GM18858 (cell line): Measurements from ENCODE around the gene SNTB2.
"Not testable (repeated sequence)": the region's sequence is repeated elsewhere in the genome, so short reads cannot be mapped to it uniquely, and the experiment has no call there.

Experiments
- ATAC-seq: cut with Tn5 transposase; IDR thresholded peaks from one replicate; pipeline ENCODE4 v1.9.1; 2021; ENCODE audit not compliant: unreplicated experiment

Gene SNTB2

DNA sequence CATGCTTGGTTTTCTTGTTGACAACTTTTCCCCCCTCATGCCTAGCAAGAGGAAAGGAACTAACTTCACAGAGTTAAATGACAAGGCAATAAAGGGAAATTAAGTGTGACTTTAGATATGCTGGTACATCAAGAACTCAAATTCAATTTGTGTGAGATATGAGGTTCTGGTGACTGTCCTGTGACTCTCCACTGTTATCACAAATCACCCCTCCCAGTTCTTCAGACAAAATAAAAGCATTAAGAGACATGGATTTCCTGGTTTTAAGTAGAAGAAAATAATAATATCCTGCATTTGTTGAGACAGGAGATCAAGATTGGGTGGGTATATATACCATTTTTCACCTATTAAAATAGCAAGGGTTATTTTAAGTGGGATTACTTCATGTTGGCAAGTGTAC lies 46.2 kb downstream of the SNTB2 start:
- ATAC-seq, result no peak

- no peak for ATAC-seq
Measured at GRCh38 chr16:69234460-69234859, 47.5 kb downstream of the SNTB2 start.

GRCh38 chr16:69236319-69236718 lies 49.4 kb downstream of the SNTB2 start:
- ATAC-seq, result no peak

GRCh38 chr16:69237296-69237695 lies 50.3 kb downstream of the SNTB2 start:
- ATAC-seq, result no peak

DNA sequence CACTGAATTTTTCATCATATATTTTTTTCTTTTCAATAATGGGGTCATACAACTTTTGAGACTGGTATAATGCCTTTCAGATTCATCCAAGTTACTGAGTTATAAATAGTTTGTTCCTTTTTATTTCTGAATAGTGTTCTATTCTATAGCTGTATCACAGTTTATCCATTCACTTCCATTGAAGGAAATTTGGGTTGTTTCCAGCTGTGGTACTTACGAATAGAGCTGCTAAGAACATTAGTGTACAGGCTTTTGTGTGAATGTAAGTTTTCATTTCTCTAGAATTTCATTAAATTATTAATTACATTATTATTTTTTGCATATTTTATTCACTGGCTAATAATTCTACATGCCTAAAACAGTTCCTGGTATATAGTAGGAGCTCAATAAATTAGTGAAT lies 52.9 kb downstream of the SNTB2 start:
- no peak for ATAC-seq

DNA sequence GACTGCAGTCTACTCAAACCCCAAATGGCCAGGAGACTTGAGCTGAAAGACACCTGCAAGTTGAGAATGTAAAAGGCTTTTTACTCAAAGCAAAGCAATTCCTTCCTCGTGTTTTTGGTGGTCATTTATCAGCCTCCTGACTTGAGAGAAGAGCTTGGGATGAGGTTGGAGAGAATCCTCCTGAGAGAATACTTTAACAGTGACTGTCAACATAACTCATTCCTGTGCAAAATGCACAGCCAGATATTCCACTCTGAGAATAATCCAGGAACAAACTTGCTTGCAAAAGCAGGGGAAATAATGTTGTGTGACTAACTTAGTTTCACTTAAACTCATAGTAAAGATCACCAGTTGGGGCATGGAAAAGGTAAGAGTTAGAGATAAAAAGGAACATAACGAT lies 53.4 kb downstream of the SNTB2 start:
- no peak for ATAC-seq

DNA sequence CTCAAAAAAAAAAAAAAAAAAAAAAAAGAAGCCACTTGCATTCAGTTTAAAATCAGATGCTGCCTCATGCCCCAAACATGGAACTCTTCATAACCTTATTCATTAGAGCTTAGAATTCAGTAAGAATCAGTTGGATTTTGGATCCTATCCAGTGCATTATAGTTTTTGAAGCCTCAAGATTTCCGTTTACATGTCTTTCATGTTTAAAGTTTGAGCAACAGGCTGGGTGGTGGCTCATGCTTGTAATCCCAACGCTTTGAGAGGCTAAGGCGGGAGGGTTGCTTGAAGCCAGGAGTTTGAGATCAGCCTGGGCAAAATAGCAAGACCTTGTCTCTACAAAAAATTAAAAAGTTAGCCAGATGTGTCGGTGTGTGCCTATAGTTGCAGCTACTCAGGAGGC lies 55.0 kb downstream of the SNTB2 start:
- ATAC-seq, result no peak

DNA sequence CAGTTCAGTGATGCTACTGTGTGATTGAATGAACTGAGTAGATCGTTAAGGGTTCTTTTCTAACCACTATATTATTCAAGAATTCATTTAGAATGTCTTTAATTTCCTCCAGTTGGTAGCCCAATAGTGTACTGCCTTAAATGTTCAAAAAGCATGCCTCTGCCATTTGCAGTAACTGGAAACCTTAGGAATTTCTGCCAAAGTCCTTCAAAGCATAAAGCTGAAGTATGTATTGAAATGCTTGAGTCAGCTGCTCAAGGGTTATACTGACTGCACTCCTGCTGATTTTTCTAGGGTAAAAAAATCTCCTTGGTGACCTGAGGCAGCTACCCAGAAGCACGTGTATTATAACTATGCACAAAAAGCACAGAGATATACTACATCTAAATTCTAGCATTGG lies 56.5 kb downstream of the SNTB2 start:
- no peak for ATAC-seq

DNA sequence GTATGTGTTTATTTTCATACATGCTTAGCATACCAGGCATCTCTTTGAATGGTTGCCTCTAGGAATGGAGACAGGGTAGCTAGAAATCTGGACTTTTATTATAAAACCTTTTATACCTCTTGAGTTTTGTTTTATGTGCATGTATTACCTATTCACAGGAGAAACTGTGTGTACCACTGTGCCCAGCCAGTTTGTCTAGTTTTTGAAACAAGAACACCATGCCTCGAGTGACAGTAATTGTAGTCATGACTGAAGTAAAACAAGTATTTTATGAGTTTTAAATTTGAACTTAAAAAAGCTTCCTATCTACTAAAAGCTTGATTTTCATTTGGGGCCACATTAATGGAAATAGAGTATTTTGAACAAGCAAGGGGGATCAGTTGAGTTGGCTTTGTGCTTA lies 57.4 kb downstream of the SNTB2 start:
- no peak for ATAC-seq

GRCh38 chr16:69250081-69250480 lies 63.1 kb downstream of the SNTB2 start:
- no peak for ATAC-seq

- no peak for ATAC-seq
Measured at GRCh38 chr16:69253870-69254341, 66.9 kb downstream of the SNTB2 start.

GRCh38 chr16:69259428-69259764 lies 72.4 kb downstream of the SNTB2 start:
- not testable (repeated sequence) for ATAC-seq

- ATAC-seq, result no peak
Measured at GRCh38 chr16:69260019-69260418, 73.1 kb downstream of the SNTB2 start.

GRCh38 chr16:69260506-69260905 lies 73.5 kb downstream of the SNTB2 start:
- ATAC-seq, result no peak

DNA sequence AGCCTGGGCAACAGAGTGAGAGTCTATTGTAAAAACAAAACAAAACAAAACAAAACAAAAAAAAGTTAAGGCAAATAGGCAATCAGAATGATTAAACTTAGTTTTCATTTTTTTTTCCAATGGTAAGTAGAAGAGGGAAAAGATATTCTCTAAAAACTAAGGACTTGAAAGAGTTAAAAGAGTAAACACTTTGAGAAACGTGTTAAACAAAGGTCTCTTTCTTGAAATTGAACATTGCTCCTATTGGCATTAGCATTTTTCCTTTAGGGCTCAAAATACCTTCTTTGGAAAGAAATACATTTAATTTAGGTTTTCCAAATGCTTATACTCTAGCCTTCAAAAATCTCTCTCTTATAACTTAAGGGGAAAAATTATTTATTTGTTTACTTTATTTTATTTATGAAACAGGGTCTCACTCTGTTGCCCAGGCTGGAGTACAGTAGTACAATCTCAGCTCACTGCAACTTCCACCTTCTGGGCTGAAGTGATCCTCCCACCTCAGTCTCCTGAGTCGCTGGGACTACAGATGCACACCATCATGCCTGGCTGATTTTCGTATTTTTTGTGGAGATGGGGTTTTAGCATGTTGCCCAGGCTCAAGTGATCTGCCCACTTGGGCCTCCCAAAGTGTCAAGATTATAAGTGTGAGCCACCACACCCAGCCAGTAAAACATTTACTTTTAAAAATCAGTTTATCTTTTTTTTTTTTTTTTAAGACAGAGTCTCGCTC lies 79.5 kb downstream of the SNTB2 start:
- no peak for ATAC-seq

DNA sequence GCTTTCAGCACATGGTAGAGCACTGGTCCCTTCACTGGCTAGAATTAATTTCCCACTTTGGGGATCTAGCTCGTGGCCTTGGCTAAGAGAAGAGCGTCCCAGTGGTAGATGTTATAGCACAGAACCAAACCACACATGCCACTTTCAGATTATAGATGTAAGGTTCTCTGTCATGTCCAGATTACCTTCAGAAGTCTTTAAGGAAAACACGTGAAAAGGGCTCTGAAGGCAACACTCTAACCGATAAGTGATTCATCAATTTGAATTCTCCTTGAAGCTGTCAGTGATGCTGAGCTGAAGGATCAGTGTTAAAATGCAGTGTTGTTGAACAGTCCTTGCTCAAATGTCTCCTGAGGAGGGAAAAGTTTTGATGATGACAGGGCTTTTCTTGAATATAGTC lies 80.7 kb downstream of the SNTB2 start:
- no peak for ATAC-seq

GRCh38 chr16:69270395-69270794 lies 83.4 kb downstream of the SNTB2 start:
- ATAC-seq, result no peak

DNA sequence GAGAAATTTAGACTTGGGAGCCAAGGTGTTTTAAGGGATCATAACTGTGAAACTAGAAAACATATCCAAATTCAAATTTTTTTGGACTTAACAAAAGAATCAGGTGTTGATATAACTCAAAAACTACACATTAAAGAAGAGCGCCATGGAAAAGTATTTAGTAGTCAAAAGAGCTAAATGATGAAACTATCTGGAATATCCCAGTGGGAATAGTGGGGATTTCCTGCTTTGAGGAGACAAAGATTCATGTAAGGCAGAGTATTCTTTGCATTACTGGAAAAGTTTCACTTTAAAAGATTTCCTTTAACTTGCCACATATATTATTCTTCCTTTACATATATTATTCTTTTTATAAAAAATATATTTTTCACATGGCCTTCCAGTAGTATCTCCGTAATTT lies 83.9 kb downstream of the SNTB2 start:
- ATAC-seq, result no peak

DNA sequence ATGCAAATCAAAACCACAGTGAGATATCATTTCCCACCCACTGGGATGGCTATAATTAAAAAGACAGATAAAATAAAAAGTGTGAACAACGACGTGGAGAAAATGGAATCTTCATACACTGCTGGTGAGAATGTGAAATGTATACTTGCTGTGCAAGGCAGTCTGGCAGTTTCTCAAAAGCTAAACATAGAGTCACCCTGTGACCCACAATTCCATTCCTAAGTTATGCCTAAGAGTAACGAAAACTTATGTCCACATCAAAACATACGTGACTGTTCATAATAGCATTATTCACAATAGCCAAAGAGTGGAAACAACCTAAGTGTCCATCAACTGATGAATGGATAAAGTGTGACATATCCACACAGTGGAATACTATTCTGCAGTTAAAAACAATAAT lies 86.0 kb downstream of the SNTB2 start:
- ATAC-seq, result no peak

GRCh38 chr16:69274699-69275235 lies 87.8 kb downstream of the SNTB2 start:
- ATAC-seq, result no peak

GRCh38 chr16:69276148-69277115 lies 89.5 kb downstream of the SNTB2 start:
- ATAC-seq, result no peak

DNA sequence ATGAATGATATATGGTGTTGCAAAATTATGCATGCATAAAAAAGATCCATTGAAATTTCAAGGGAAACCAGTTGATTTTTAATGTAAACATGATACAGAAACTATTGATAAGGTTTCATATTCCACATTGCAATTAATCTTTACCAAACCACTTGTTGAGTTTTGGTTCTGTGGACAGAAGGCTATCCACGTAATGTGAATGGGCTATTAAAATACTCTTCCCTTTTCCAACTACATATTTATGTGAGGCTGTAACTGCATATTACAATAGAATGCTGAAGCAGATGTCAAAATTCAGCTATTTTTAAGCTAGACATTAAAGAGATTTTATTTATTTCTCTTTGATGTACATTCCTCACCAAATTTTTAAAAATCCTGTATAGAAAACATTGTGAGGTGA lies 90.4 kb downstream of the SNTB2 start:
- no peak for ATAC-seq
